Measurements from ENCODE around the gene C17orf107. TPM values are rescaled to one million over a fixed set of nuclear protein-coding genes. Genes with fewer than 3 reads are reported as not detected.

C17orf107 gene
- total and polyA plus RNA-seq, 2 of the 13 experiments (the other 11 are each of a cell fraction or from before 2014, with no cell fraction given) = 0.20 to 0.59 TPM

DNA sequence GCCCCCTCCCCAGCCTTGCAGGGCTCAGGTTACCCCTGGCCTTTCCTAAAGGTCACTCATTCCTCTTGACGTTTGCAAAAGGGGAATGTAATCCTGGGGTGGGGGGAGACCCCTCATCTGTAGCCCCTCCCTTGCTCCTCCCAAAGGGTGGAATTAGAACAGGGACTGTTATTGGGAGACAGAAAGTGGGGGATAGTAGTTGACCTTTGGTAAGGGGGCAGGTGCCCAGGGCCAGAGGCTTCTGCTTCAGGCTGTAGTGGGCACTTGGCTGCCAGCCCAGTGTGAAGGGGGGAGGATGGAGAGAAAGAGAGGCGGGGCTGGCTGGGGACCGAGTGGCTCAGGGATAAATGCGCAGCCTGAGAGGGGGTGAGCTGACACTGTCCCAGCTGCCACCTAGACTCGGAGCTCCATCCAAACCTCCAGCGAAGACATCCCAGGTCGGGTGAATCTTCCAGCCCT is 51.4 kb downstream of the C17orf107 start, which contains the start of gene ENO3 (continued):
- TF ChIP-seq ZNF180 (CRISPR knock-in tag; IDR thresholded peaks at IDR 0.05; ENCODE audit: borderline replicate concordance, low read depth) (no peak), NCOR1 (IDR thresholded peaks at IDR 0.05; ENCODE audit: borderline replicate concordance, low read length) (peak; percentile 49; the same call in 1 of the 2 replicates), RXRB (CRISPR knock-in tag; IDR thresholded peaks at IDR 0.05; ENCODE audit: borderline replicate concordance) (peak; percentile 58), SIX4 (CRISPR knock-in tag; IDR thresholded peaks at IDR 0.05) (peak; percentile 92), ZNF781 (CRISPR knock-in tag; IDR thresholded peaks at IDR 0.05; ENCODE audit: borderline replicate concordance, not compliant biosample characterization) (no peak), ZNF44 (CRISPR knock-in tag; IDR thresholded peaks at IDR 0.05) (no peak), ZNF672 (CRISPR knock-in tag; IDR thresholded peaks at IDR 0.05) (no peak), KMT2B (CRISPR knock-in tag; IDR thresholded peaks at IDR 0.05) (no peak), ZNF792 (CRISPR knock-in tag; IDR thresholded peaks at IDR 0.05) (peak; percentile 94), GATAD2A (CRISPR knock-in tag; IDR thresholded peaks at IDR 0.05) (peak; percentile 16; the same call in 1 of the 2 replicates), ZNF766 (CRISPR knock-in tag; IDR thresholded peaks at IDR 0.05; ENCODE audit: borderline replicate concordance) (no peak), MYNN (CRISPR knock-in tag; IDR thresholded peaks at IDR 0.05; ENCODE audit: low read depth) (no peak), ZBTB7B (CRISPR knock-in tag; IDR thresholded peaks at IDR 0.05) (no peak; the same call in 1 of the 2 replicates), ZNF768 (CRISPR knock-in tag; IDR thresholded peaks at IDR 0.05) (no peak), ZNF441 (CRISPR knock-in tag; IDR thresholded peaks at IDR 0.05; ENCODE audit: borderline replicate concordance) (peak; percentile 29; the same call in 1 of the 2 replicates), POLR2G (IDR thresholded peaks at IDR 0.05; ENCODE audit: low read depth, low read length) (peak; percentile 57), HHEX (CRISPR knock-in tag; IDR thresholded peaks at IDR 0.05) (no peak)
- TF ChIP-seq, protein P1, sequence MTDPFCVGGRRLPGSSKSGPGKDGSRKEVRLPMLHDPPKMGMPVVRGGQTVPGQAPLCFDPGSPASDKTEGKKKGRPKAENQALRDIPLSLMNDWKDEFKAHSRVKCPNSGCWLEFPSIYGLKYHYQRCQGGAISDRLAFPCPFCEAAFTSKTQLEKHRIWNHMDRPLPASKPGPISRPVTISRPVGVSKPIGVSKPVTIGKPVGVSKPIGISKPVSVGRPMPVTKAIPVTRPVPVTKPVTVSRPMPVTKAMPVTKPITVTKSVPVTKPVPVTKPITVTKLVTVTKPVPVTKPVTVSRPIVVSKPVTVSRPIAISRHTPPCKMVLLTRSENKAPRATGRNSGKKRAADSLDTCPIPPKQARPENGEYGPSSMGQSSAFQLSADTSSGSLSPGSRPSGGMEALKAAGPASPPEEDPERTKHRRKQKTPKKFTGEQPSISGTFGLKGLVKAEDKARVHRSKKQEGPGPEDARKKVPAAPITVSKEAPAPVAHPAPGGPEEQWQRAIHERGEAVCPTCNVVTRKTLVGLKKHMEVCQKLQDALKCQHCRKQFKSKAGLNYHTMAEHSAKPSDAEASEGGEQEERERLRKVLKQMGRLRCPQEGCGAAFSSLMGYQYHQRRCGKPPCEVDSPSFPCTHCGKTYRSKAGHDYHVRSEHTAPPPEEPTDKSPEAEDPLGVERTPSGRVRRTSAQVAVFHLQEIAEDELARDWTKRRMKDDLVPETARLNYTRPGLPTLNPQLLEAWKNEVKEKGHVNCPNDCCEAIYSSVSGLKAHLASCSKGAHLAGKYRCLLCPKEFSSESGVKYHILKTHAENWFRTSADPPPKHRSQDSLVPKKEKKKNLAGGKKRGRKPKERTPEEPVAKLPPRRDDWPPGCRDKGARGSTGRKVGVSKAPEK (CRISPR knock-in tag; IDR thresholded peaks at IDR 0.05; ENCODE audit: borderline replicate concordance) = no peak
- TF ChIP-seq, protein P2, sequence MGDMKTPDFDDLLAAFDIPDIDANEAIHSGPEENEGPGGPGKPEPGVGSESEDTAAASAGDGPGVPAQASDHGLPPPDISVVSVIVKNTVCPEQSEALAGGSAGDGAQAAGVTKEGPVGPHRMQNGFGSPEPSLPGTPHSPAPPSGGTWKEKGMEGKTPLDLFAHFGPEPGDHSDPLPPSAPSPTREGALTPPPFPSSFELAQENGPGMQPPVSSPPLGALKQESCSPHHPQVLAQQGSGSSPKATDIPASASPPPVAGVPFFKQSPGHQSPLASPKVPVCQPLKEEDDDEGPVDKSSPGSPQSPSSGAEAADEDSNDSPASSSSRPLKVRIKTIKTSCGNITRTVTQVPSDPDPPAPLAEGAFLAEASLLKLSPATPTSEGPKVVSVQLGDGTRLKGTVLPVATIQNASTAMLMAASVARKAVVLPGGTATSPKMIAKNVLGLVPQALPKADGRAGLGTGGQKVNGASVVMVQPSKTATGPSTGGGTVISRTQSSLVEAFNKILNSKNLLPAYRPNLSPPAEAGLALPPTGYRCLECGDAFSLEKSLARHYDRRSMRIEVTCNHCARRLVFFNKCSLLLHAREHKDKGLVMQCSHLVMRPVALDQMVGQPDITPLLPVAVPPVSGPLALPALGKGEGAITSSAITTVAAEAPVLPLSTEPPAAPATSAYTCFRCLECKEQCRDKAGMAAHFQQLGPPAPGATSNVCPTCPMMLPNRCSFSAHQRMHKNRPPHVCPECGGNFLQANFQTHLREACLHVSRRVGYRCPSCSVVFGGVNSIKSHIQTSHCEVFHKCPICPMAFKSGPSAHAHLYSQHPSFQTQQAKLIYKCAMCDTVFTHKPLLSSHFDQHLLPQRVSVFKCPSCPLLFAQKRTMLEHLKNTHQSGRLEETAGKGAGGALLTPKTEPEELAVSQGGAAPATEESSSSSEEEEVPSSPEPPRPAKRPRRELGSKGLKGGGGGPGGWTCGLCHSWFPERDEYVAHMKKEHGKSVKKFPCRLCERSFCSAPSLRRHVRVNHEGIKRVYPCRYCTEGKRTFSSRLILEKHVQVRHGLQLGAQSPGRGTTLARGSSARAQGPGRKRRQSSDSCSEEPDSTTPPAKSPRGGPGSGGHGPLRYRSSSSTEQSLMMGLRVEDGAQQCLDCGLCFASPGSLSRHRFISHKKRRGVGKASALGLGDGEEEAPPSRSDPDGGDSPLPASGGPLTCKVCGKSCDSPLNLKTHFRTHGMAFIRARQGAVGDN (CRISPR knock-in tag; IDR thresholded peaks at IDR 0.05) = peak; percentile 57
- TF ChIP-seq, protein P3, sequence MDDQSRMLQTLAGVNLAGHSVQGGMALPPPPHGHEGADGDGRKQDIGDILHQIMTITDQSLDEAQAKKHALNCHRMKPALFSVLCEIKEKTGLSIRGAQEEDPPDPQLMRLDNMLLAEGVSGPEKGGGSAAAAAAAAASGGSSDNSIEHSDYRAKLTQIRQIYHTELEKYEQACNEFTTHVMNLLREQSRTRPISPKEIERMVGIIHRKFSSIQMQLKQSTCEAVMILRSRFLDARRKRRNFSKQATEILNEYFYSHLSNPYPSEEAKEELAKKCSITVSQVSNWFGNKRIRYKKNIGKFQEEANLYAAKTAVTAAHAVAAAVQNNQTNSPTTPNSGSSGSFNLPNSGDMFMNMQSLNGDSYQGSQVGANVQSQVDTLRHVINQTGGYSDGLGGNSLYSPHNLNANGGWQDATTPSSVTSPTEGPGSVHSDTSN (CRISPR knock-in tag; IDR thresholded peaks at IDR 0.05; ENCODE audit: borderline replicate concordance) = no peak
- TF ChIP-seq, protein P4, sequence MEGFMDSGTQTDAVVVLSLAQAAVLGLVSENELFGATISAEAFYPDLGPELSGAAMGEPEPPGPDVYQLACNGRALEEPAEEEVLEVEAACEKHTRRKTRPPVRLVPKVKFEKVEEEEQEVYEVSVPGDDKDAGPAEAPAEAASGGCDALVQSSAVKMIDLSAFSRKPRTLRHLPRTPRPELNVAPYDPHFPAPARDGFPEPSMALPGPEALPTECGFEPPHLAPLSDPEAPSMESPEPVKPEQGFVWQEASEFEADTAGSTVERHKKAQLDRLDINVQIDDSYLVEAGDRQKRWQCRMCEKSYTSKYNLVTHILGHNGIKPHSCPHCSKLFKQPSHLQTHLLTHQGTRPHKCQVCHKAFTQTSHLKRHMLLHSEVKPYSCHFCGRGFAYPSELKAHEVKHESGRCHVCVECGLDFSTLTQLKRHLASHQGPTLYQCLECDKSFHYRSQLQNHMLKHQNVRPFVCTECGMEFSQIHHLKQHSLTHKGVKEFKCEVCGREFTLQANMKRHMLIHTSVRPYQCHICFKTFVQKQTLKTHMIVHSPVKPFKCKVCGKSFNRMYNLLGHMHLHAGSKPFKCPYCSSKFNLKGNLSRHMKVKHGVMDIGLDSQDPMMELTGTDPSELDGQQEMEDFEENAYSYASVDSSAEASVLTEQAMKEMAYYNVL (CRISPR knock-in tag; IDR thresholded peaks at IDR 0.05; ENCODE audit: borderline replicate concordance) = peak; percentile 97; the same call in 1 of the 2 replicates

Measured in HepG2 (cell line).